DND-41 (cell line): ENCODE results near the gene FRMPD1.

Source experiments
- ATAC-seq: fragments of 200-7000 bp; cut with Tn5 transposase; 3 replicates; pipeline ENCODE4 v1.9.1; 2021; ENCODE audit warnings: low read depth; ENCODE audit not compliant: insufficient read depth
- DNase-seq: peaks from one replicate; pipeline ENCODE4 v3.0.0-alpha.2; 2020
- H2AFZ ChIP-seq: 2 replicates; pipeline ENCODE4 v1.6.0; 2012; ENCODE audit warnings: low read depth, low read length
- H3K27ac ChIP-seq: 2 replicates; pipeline ENCODE4 v1.5.1; 2012; ENCODE audit warnings: low read length, inconsistent platforms
- H3K27me3 ChIP-seq: fragments of 200-600 bp; sonication (generic); 2 replicates; pipeline ENCODE4 v1.6.0; 2012; ENCODE audit warnings: low read length, mild to moderate bottlenecking, inconsistent platforms; ENCODE audit not compliant: insufficient read depth, poor library complexity
- H3K36me3 ChIP-seq: 2 replicates; pipeline ENCODE4 v1.5.1; 2012; ENCODE audit warnings: low read length, inconsistent platforms; ENCODE audit not compliant: insufficient read depth
- H3K4me1 ChIP-seq: 2 replicates; pipeline ENCODE4 v1.5.1; 2012; ENCODE audit warnings: mild to moderate bottlenecking, low read length; ENCODE audit not compliant: insufficient read depth
- H3K4me2 ChIP-seq: 2 replicates; pipeline ENCODE4 v1.6.0; 2012; ENCODE audit warnings: mild to moderate bottlenecking, moderate library complexity, low read length, inconsistent platforms; ENCODE audit not compliant: insufficient read depth
- H3K4me3 ChIP-seq, 2 experiments: fragments of 200-600 bp in 1 of 2; shearing (Covaris generic) in 1 of 2; 2 replicates each; pipeline ENCODE4 v1.5.1; 2012 to 2016; ENCODE audit warnings: inconsistent platforms in 2 of 2, low read length in 2 of 2, mild to moderate bottlenecking in 2 of 2, low read depth in 1 of 2, moderate library complexity in 1 of 2
- H3K79me2 ChIP-seq: 2 replicates; pipeline ENCODE4 v1.6.0; 2012; ENCODE audit warnings: low read length, inconsistent platforms; ENCODE audit not compliant: insufficient read depth
- H3K9ac ChIP-seq: 2 replicates; pipeline ENCODE4 v1.6.0; 2012; ENCODE audit warnings: low read depth, mild to moderate bottlenecking, inconsistent platforms, low read length, moderate library complexity
- H3K9me3 ChIP-seq: 2 replicates; pipeline ENCODE4 v1.5.1; 2012; ENCODE audit warnings: low read length, moderate library complexity, mild to moderate bottlenecking, inconsistent platforms; ENCODE audit not compliant: insufficient read depth, severe bottlenecking
- H4K20me1 ChIP-seq: 2 replicates; pipeline ENCODE4 v1.6.0; 2012; ENCODE audit warnings: low read length; ENCODE audit not compliant: insufficient read depth
- EZH2 ChIP-seq: IDR thresholded peaks from 3 replicates; pipeline ENCODE4 v1.6.1; 2012; ENCODE audit warnings: borderline replicate concordance, low read depth, mild to moderate bottlenecking, moderate library complexity, low read length, inconsistent platforms; ENCODE audit not compliant: severe bottlenecking
- TF ChIP-seq, protein P1 (sequence below): IDR thresholded peaks from 2 replicates; pipeline ENCODE4 v1.5.1; 2012; ENCODE audit warnings: borderline replicate concordance, low read length, moderate library complexity, mild to moderate bottlenecking; ENCODE audit not compliant: poor library complexity, severe bottlenecking; ENCODE audit errors: extremely low read depth

Gene FRMPD1

DNA sequence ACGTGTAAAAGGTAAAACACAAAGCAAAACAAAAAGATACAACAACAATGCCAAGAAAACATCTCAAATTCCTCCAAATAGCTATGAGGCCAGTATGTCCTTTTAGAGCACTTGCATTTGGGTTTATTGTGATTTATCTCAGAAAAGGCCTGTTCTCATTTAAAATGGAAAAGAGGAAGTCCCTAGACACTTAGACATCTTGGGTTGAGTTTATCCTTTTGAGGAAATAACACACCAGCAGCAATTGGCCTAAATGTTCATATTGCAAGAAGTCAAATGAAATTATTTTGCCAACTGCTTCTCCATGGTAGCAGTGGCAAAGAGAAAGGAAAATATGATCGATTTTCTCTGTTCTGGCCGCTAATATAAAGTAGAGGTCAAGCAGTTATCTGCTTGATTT, 59.3 kb downstream of the FRMPD1 start:
- H3K4me3 ChIP-seq: no peak overlapping the region
- H3K36me3 ChIP-seq: no peaks in the 10 kb centered on the region
- H3K4me2 ChIP-seq: no peak overlapping the region
- H3K27me3 ChIP-seq: peaks cover 10% of the 10 kb centered on the region
- no peaks in the 10 kb centered on the region for H3K79me2 ChIP-seq
- H2AFZ ChIP-seq: no peak overlapping the region
- H3K9ac ChIP-seq: no peak overlapping the region
- H3K4me1 ChIP-seq: no peaks in the 10 kb centered on the region
- H3K9me3 ChIP-seq: no peaks in the 10 kb centered on the region
- no peak for ATAC-seq
- DNase-seq: no peak
- TF ChIP-seq, protein P1, sequence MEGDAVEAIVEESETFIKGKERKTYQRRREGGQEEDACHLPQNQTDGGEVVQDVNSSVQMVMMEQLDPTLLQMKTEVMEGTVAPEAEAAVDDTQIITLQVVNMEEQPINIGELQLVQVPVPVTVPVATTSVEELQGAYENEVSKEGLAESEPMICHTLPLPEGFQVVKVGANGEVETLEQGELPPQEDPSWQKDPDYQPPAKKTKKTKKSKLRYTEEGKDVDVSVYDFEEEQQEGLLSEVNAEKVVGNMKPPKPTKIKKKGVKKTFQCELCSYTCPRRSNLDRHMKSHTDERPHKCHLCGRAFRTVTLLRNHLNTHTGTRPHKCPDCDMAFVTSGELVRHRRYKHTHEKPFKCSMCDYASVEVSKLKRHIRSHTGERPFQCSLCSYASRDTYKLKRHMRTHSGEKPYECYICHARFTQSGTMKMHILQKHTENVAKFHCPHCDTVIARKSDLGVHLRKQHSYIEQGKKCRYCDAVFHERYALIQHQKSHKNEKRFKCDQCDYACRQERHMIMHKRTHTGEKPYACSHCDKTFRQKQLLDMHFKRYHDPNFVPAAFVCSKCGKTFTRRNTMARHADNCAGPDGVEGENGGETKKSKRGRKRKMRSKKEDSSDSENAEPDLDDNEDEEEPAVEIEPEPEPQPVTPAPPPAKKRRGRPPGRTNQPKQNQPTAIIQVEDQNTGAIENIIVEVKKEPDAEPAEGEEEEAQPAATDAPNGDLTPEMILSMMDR: no peak
- TF ChIP-seq EZH2: no peak
- H3K27ac ChIP-seq: no peak overlapping the region
- H4K20me1 ChIP-seq: no peaks in the 10 kb centered on the region

DNA sequence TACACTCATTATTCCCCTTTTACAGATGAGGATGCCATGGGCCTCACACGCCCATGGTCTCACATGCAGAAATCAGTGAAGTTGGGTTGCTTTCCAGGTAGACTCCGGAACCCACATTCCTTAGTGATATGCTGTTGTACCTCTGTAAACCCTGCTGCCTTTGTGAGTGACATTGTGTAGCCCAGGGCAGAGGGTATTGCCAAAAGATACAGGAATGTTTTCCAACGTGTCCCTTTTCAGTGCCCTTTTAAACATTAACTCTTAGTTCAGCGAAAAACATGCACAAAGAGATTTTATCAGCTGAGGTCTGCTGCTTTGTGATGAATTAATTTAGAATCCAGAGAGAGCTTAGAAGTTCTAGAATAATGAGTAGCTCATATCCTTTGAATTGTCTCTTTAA, 64.5 kb downstream of the FRMPD1 start:
- no peaks in the 10 kb centered on the region for H4K20me1 ChIP-seq
- no peaks in the 10 kb centered on the region for H3K4me1 ChIP-seq
- H3K9me3 ChIP-seq: no peaks in the 10 kb centered on the region
- H2AFZ ChIP-seq: no peak overlapping the region
- no peak for TF ChIP-seq EZH2
- TF ChIP-seq, protein P1: no peak
- DNase-seq (no peak), ATAC-seq (no peak)
- H3K27ac ChIP-seq: no peak overlapping the region
- no peak overlapping the region for H3K9ac ChIP-seq
- H3K4me2 ChIP-seq: no peak overlapping the region
- no peaks in the 10 kb centered on the region for H3K79me2 ChIP-seq
- no peak overlapping the region for H3K4me3 ChIP-seq
- no peaks in the 10 kb centered on the region for H3K36me3 ChIP-seq
- H3K27me3 ChIP-seq: peaks cover 2% of the 10 kb centered on the region

DNA sequence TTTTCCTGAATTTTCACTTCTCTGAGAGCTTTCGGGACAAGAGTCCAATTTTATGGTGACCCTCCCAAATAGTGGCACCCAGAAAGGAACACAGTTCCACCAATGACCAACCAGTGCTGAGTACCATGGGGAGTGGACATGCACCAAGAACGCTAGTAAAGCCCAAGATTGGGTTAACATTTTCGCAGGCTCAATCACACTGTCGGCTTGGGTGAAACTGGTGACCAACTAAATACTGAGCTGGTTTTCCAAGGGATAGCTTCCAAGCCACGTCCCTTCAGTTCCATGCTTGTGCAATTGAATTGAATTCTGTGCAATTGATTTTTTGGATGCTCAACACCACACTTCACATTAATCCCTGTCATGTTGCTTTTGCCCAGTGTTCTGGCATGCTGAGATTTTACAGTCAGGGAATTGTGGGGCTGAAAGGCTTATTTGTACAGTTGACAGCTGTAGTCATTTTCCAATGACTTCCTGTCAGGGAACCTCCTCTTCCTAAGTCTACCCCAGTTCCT, 65.3 kb downstream of the FRMPD1 start:
- H3K4me3 ChIP-seq: no peak overlapping the region
- no peaks in the 10 kb centered on the region for H3K4me1 ChIP-seq
- H3K36me3 ChIP-seq: no peaks in the 10 kb centered on the region
- H3K4me2 ChIP-seq: no peak overlapping the region
- peaks cover 2% of the 10 kb centered on the region for H3K27me3 ChIP-seq
- TF ChIP-seq EZH2: no peak
- TF ChIP-seq, protein P1: no peak
- DNase-seq (no peak), ATAC-seq (no peak)
- no peak overlapping the region for H2AFZ ChIP-seq
- no peaks in the 10 kb centered on the region for H3K79me2 ChIP-seq
- H4K20me1 ChIP-seq: no peaks in the 10 kb centered on the region
- H3K9me3 ChIP-seq: no peaks in the 10 kb centered on the region
- no peak overlapping the region for H3K9ac ChIP-seq
- no peak overlapping the region for H3K27ac ChIP-seq

DNA sequence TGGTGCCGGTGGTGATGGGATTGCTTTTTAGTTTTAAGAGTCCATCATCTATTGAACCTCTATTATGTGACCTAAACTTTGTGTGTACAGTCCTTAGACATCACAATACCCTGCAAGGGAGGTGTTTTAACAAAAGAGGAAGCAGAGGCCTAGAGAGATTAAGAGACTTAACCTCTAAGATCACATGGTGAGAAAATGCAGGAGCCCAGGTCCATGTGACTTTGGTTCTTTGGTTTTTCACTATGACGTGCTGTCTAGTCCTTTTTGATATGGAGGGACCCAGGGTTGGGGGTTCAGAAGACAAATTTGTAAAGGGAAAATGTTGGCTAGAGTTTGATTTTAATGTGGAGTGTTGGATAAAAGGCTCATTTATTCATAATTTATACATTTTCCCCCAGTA, 68.8 kb downstream of the FRMPD1 start:
- H3K4me1 ChIP-seq: no peaks in the 10 kb centered on the region
- H3K27ac ChIP-seq: no peak overlapping the region
- H3K4me3 ChIP-seq: no peak overlapping the region
- no peaks in the 10 kb centered on the region for H4K20me1 ChIP-seq
- H3K27me3 ChIP-seq: peaks cover 2% of the 10 kb centered on the region
- H2AFZ ChIP-seq: no peak overlapping the region
- H3K79me2 ChIP-seq: no peaks in the 10 kb centered on the region
- no peak for DNase-seq
- H3K9ac ChIP-seq: no peak overlapping the region
- no peaks in the 10 kb centered on the region for H3K9me3 ChIP-seq
- no peak overlapping the region for H3K4me2 ChIP-seq
- no peak for ATAC-seq
- H3K36me3 ChIP-seq: no peaks in the 10 kb centered on the region
- TF ChIP-seq, protein P1: no peak
- no peak for TF ChIP-seq EZH2
